ENCODE measurements around the gene ANK2. TPM values are rescaled to one million over a fixed set of nuclear protein-coding genes. Genes with fewer than 3 reads are reported as not detected.

ANK2 gene
- total RNA-seq, 5 donors from 2014 or later (not counting 1 experiment from before 2014, with no cell fraction given) = 0.25 to 0.62 (median 0.31) TPM; not detected in 1

DNA sequence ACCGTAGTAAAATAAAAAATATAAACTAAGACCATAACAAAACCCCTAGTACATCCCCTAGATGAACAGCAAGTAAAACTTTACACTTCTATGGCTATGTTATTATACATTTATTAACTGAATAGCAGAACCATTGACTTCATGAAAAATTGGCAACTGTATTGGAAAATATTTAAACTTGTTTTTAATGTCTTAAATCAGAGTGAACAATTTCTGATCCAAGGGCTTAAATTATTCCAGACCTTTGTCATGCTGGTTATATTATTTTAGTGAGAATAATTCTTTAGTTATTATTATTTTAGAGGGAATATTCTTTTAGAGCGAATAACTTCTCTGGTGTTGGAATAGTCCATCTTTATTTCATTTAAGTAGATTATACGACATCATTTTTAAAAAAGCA, 265.0 kb downstream of the ANK2 start:
- Mint-ChIP-seq H3K4me1 (peaks cover 8 to 14% (median 9%) of the 10 kb centered on the region in 3 donors), H3K36me3 (no peaks in the 10 kb centered on the region), H3K4me3 (no peak overlapping the region), H3K27me3 (peaks cover 2 to 7% of the 10 kb centered on the region in 2 donors), H3K27ac (no peak overlapping the region), H3K9me3 (no peaks in the 10 kb centered on the region)
- no peak overlapping the region for H3K4me3 ChIP-seq (ENCODE audit: control insufficient read depth in 1 of 2, extremely low read depth in 1 of 2, low read length in 1 of 2)
- H3K27ac ChIP-seq (ENCODE audit: low read length) = no peak overlapping the region
- DNase-seq (no peak), ATAC-seq (replicated peaks in 1 of 4) (no peak)
- no peaks in the 10 kb centered on the region for H3K4me1 ChIP-seq (ENCODE audit: control insufficient read depth in 1 of 2, extremely low read depth in 1 of 2, insufficient read depth in 2 of 2, low read length in 2 of 2)
- H3K36me3 ChIP-seq (ENCODE audit: control insufficient read depth in 2 of 2, extremely low read depth in 1 of 2, insufficient read depth in 1 of 2, low read length in 1 of 2) = no peaks in the 10 kb centered on the region
- no peaks in the 10 kb centered on the region for H3K27me3 ChIP-seq (replicated peaks in 1 of 2; ENCODE audit: control insufficient read depth in 2 of 2, extremely low read depth in 1 of 2, insufficient read depth in 2 of 2, low read length in 1 of 2)
- ChIA-PET CTCF (no interaction called here), POLR2A (no interaction called here)
- no CpG with 5 or more reads among the region's 3 CpGs for WGBS (ENCODE audit: insufficient coverage)
- no peaks in the 10 kb centered on the region for H3K9me3 ChIP-seq

DNA sequence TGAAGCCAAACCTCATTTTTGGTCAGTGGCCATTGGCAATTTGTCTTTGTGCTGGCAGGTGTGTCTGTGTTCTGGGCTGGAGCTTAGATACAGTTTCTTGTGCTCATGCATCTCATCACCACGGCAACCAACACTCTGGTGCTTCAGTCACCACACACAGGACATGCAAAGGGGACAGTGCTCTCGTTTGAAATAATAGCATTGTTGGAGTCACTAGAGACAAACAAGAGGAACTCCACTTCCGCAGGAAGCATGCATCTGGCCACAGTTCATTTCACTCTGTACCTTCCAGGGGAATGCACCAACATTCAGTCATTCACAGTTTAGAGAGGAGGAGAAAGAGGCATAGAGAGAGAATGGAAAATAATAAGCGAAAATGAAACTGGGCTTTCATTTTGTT, 267.4 kb downstream of the ANK2 start:
- H3K27ac ChIP-seq (ENCODE audit: low read length) = no peak overlapping the region
- H3K36me3 Mint-ChIP-seq = no peaks in the 10 kb centered on the region
- no peaks in the 10 kb centered on the region for H3K9me3 Mint-ChIP-seq
- no peak overlapping the region for H3K4me3 ChIP-seq (ENCODE audit: control insufficient read depth in 1 of 2, extremely low read depth in 1 of 2, low read length in 1 of 2)
- peak overlapping the region in 1 of 2 donors; percentile 13 for H3K27ac Mint-ChIP-seq
- peak in 7 of 35 experiments; percentile 0 to 17 (median 2) for DNase-seq
- peaks cover 8 to 14% (median 9%) of the 10 kb centered on the region in 3 donors for H3K4me1 Mint-ChIP-seq
- H3K9me3 ChIP-seq = no peaks in the 10 kb centered on the region
- POLR2A ChIA-PET = no interaction called here
- no peaks in the 10 kb centered on the region for H3K4me1 ChIP-seq (ENCODE audit: control insufficient read depth in 1 of 2, extremely low read depth in 1 of 2, insufficient read depth in 2 of 2, low read length in 2 of 2)
- H3K27me3 Mint-ChIP-seq = peaks cover 2 to 3% of the 10 kb centered on the region in 2 donors
- H3K27me3 ChIP-seq (replicated peaks in 1 of 2; ENCODE audit: control insufficient read depth in 2 of 2, extremely low read depth in 1 of 2, insufficient read depth in 2 of 2, low read length in 1 of 2) = no peaks in the 10 kb centered on the region
- no peak overlapping the region for H3K4me3 Mint-ChIP-seq
- no peaks in the 10 kb centered on the region for H3K36me3 ChIP-seq (ENCODE audit: control insufficient read depth in 2 of 2, extremely low read depth in 1 of 2, insufficient read depth in 1 of 2, low read length in 1 of 2)
- ATAC-seq (replicated peaks in 1 of 4) = peak in 1 of 4 experiments; percentile 67
- CTCF ChIA-PET = no interaction called here
- no CpG with 5 or more reads among the region's 4 CpGs for WGBS (ENCODE audit: insufficient coverage)

DNA sequence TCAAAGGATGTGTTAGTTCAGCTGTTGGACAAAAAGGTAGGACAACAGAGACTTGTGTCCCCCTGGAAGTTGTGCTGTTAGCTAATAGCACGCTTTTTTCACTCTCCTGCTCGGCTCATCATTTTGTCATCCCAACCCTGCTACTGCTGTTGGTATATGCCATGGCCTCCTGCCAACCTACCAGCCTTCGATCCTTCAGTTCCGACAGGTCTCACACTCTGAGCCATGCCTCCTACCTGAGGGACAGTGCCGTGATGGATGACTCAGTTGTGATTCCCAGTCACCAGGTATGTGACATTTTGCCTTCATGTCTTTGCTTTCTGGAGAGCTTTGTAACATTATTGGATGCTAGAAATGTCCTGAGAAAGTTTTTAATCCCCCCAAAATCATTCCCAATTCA, 268.1 kb downstream of the ANK2 start:
- DNase-seq (no peak), ATAC-seq (replicated peaks in 1 of 4) (no peak)
- ChIA-PET CTCF (interaction anchor here in 1 of 2 donors (0.7 kb wide), 1 partner anchor 1101 kb away, joined by 4 read pairs; no protein-coding TSS in a partner anchor), POLR2A (no interaction called here)
- peaks cover 8 to 14% (median 9%) of the 10 kb centered on the region in 3 donors for H3K4me1 Mint-ChIP-seq
- no peaks in the 10 kb centered on the region for H3K27me3 ChIP-seq (replicated peaks in 1 of 2; ENCODE audit: control insufficient read depth in 2 of 2, extremely low read depth in 1 of 2, insufficient read depth in 2 of 2, low read length in 1 of 2)
- H3K4me3 ChIP-seq (ENCODE audit: control insufficient read depth in 1 of 2, extremely low read depth in 1 of 2, low read length in 1 of 2) = no peak overlapping the region
- H3K27ac Mint-ChIP-seq = no peak overlapping the region
- peaks cover under 1 to 2% of the 10 kb centered on the region in 2 donors for H3K27me3 Mint-ChIP-seq
- H3K27ac ChIP-seq (ENCODE audit: low read length) = no peak overlapping the region
- WGBS (ENCODE audit: insufficient coverage) = 83% methylated on average over 4 of the region's 5 CpGs
- no peak overlapping the region for H3K4me3 Mint-ChIP-seq
- H3K36me3 ChIP-seq (ENCODE audit: control insufficient read depth in 2 of 2, extremely low read depth in 1 of 2, insufficient read depth in 1 of 2, low read length in 1 of 2) = no peaks in the 10 kb centered on the region
- no peaks in the 10 kb centered on the region for H3K9me3 ChIP-seq
- H3K36me3 Mint-ChIP-seq = no peaks in the 10 kb centered on the region
- H3K9me3 Mint-ChIP-seq = no peaks in the 10 kb centered on the region
- H3K4me1 ChIP-seq (ENCODE audit: control insufficient read depth in 1 of 2, extremely low read depth in 1 of 2, insufficient read depth in 2 of 2, low read length in 2 of 2) = no peaks in the 10 kb centered on the region

DNA sequence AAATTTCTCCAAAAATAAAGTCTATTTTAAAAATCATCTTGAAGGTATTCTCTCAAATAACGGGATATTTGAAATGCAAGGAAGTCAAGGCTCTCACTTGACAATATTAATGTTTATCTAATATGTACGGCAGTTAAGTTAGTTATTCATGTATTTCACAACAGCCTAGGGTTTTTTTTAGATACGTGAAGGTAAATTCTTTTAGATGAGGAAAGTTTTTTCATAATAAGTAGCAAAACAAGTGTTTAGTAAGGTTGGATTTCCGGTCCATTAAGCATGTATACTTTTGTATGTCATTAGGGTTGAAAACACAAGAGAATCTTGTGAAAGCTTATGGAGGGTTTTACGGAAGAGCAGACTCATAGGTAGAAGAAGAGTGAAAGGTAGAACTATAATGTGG, 273.3 kb downstream of the ANK2 start:
- no peak overlapping the region for H3K27ac ChIP-seq (ENCODE audit: low read length)
- DNase-seq = no peak
- WGBS (ENCODE audit: insufficient coverage) = 86% methylated on average over 1 of the region's 5 CpGs
- H3K4me3 ChIP-seq (ENCODE audit: control insufficient read depth in 1 of 2, extremely low read depth in 1 of 2, low read length in 1 of 2) = no peak overlapping the region
- no peaks in the 10 kb centered on the region for H3K4me1 ChIP-seq (ENCODE audit: control insufficient read depth in 1 of 2, extremely low read depth in 1 of 2, insufficient read depth in 2 of 2, low read length in 2 of 2)
- H3K27me3 ChIP-seq (replicated peaks in 1 of 2; ENCODE audit: control insufficient read depth in 2 of 2, extremely low read depth in 1 of 2, insufficient read depth in 2 of 2, low read length in 1 of 2) = no peaks in the 10 kb centered on the region
- Mint-ChIP-seq H3K36me3 (no peaks in the 10 kb centered on the region), H3K4me1 (peaks cover 0 to under 1% (median under 1%) of the 10 kb centered on the region in 3 donors), H3K27ac (no peak overlapping the region), H3K9me3 (no peaks in the 10 kb centered on the region), H3K4me3 (no peak overlapping the region), H3K27me3 (peaks cover 0 to 4% of the 10 kb centered on the region in 2 donors)
- CTCF ChIA-PET = no interaction called here
- H3K9me3 ChIP-seq = no peaks in the 10 kb centered on the region
- no peak for ATAC-seq (replicated peaks in 1 of 4)
- POLR2A ChIA-PET = no interaction called here
- H3K36me3 ChIP-seq (ENCODE audit: control insufficient read depth in 2 of 2, extremely low read depth in 1 of 2, insufficient read depth in 1 of 2, low read length in 1 of 2) = no peaks in the 10 kb centered on the region

DNA sequence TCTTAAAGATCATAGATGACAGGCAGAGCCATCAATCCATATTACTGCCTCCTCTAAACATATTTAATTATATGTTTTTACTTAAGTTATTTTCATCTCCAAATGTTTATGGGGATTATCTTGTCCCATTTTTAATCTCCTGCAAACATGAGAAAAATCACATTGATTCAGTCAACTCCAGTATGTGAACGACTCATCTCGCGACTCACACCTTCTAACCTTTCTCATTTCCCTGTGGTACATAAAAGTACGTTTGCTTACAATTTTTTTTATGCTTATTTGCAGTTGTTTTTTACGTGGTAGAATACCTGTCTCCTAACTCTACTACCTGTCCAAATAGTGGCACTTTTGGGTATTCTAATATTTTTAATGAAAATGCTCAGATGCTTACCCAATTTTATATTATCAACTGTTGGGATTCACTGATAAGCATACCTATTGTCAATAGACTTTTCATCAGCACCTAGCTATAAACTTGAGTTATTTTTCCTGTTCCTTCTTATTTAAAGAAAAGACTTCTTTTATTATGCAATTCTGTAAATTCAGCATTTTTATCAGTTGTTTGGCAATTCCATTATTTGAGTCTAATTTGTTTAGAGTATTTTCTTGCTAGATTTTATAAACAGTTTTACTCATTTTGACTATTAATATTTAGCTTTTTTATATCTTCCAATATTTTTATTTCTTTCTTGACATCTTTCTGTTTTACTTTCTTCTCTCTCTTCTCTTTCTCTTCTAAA, 276.6 kb downstream of the ANK2 start:
- no CpG with 5 or more reads among the region's 5 CpGs for whole genome bisulfite sequencing (ENCODE audit: insufficient coverage)
- H3K9me3 ChIP-seq = no peaks in the 10 kb centered on the region
- no peak for ATAC-seq (replicated peaks in 1 of 4)

DNA sequence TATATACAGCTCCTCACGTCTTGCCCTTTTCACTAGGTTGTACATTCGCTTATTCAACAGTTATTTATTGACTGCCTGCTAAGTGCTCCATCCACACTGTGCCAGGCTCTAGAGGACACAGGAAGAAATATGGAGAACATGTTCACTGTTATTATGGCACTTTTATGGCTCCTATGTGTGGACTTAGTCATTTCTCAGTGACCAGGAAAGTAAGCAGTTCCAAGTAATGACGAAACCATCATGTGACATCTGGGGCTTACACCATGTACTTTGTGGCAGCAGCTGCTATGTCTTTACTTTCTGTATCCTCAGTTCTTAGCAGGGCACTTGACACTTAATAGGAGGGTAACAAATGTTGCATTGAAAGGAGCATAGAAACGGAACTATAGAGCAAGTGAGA, 278.0 kb downstream of the ANK2 start:
- H3K4me3 ChIP-seq (ENCODE audit: control insufficient read depth in 1 of 2, extremely low read depth in 1 of 2, low read length in 1 of 2) = no peak overlapping the region
- H3K9me3 ChIP-seq = no peaks in the 10 kb centered on the region
- no peaks in the 10 kb centered on the region for H3K27me3 ChIP-seq (replicated peaks in 1 of 2; ENCODE audit: control insufficient read depth in 2 of 2, extremely low read depth in 1 of 2, insufficient read depth in 2 of 2, low read length in 1 of 2)
- no peaks in the 10 kb centered on the region for H3K36me3 Mint-ChIP-seq
- no peak overlapping the region for H3K4me3 Mint-ChIP-seq
- POLR2A ChIA-PET = interaction anchor here in 1 of 2 donors (0.6 kb wide), 1 partner anchor 181 kb away, joined by 3 read pairs; no protein-coding TSS in a partner anchor
- H3K9me3 Mint-ChIP-seq = no peaks in the 10 kb centered on the region
- DNase-seq = no peak
- no peaks in the 10 kb centered on the region for H3K4me1 Mint-ChIP-seq
- no peak overlapping the region for H3K27ac ChIP-seq (ENCODE audit: low read length)
- ATAC-seq (replicated peaks in 1 of 4) = no peak
- peaks cover 2 to 4% of the 10 kb centered on the region in 2 donors for H3K27me3 Mint-ChIP-seq
- 80% methylated on average over 3 of the region's 4 CpGs for WGBS (ENCODE audit: insufficient coverage)
- H3K4me1 ChIP-seq (ENCODE audit: control insufficient read depth in 1 of 2, extremely low read depth in 1 of 2, insufficient read depth in 2 of 2, low read length in 2 of 2) = no peaks in the 10 kb centered on the region
- no peak overlapping the region for H3K27ac Mint-ChIP-seq
- H3K36me3 ChIP-seq (ENCODE audit: control insufficient read depth in 2 of 2, extremely low read depth in 1 of 2, insufficient read depth in 1 of 2, low read length in 1 of 2) = no peaks in the 10 kb centered on the region
- CTCF ChIA-PET = interaction anchor here in 1 of 2 donors (0.6 kb wide), 1 partner anchor 51 kb away, joined by 3 read pairs; no protein-coding TSS in a partner anchor

More for the DNA sequence above, 276.6 kb downstream of the ANK2 start:
- Histone ChIP-seq H3K4me3 (ENCODE audit: control insufficient read depth in 1 of 2, extremely low read depth in 1 of 2, low read length in 1 of 2) (no peak overlapping the region), H3K4me1 (ENCODE audit: control insufficient read depth in 1 of 2, extremely low read depth in 1 of 2, insufficient read depth in 2 of 2, low read length in 2 of 2) (no peaks in the 10 kb centered on the region), H3K27me3 (replicated peaks in 1 of 2; ENCODE audit: control insufficient read depth in 2 of 2, extremely low read depth in 1 of 2, insufficient read depth in 2 of 2, low read length in 1 of 2) (no peaks in the 10 kb centered on the region), H3K36me3 (ENCODE audit: control insufficient read depth in 2 of 2, extremely low read depth in 1 of 2, insufficient read depth in 1 of 2, low read length in 1 of 2) (no peaks in the 10 kb centered on the region), H3K27ac (ENCODE audit: low read length) (no peak overlapping the region)
- DNase-seq = no peak
- Mint-ChIP-seq H3K27ac (no peak overlapping the region), H3K4me1 (no peaks in the 10 kb centered on the region), H3K9me3 (no peaks in the 10 kb centered on the region), H3K36me3 (no peaks in the 10 kb centered on the region), H3K27me3 (peaks cover 2 to 4% of the 10 kb centered on the region in 2 donors), H3K4me3 (no peak overlapping the region)
- ChIA-PET POLR2A (no interaction called here), CTCF (no interaction called here)
